Neural progenitor cell (in vitro differentiated cells): ENCODE data around the gene EPHB1.

Experiments used
- CTCF ChIP-seq: fragments of 200-600 bp; sonication (generic); IDR thresholded peaks from 2 replicates; pipeline ENCODE4 v1.5.1; 2017; ENCODE audit warnings: antibody characterized with exemption, mild to moderate bottlenecking
- EZH2 ChIP-seq: fragments of 200-600 bp; sonication (generic); IDR thresholded peaks from 2 replicates; pipeline ENCODE4 v1.6.1; 2017; ENCODE audit warnings: antibody characterized with exemption, mild to moderate bottlenecking, moderate library complexity
- EZH2phosphoT487 ChIP-seq: fragments of 200-600 bp; sonication (generic); IDR thresholded peaks from 2 replicates; pipeline ENCODE4 v1.6.1; 2017; ENCODE audit warnings: antibody characterized with exemption

- TF ChIP-seq CTCF = no peak
- TF ChIP-seq EZH2 = no peak
- TF ChIP-seq EZH2phosphoT487 = no peak
Observed at GRCh38 chr3:135169651-135170050, 374.6 kb downstream of the EPHB1 start.
